HG03565 (cell line): Measurements from ENCODE around the gene SMURF1.
"Not testable (repeated sequence)": the region's sequence is repeated elsewhere in the genome, so short reads cannot be mapped to it uniquely, and the experiment has no call there.

Source experiments
- ATAC-seq: cut with Tn5 transposase; IDR thresholded peaks from one replicate; pipeline ENCODE4 v1.9.1; 2021; ENCODE audit warnings: mild to moderate bottlenecking, moderate library complexity; ENCODE audit not compliant: unreplicated experiment

The SMURF1 gene

GRCh38 chr7:99070361-99070760 is 73.5 kb downstream of the SMURF1 start:
- no peak for ATAC-seq

GRCh38 chr7:99061001-99061776 is 82.7 kb downstream of the SMURF1 start:
- ATAC-seq, result no peak

- no peak for ATAC-seq
Observed at GRCh38 chr7:99054781-99055180, 89.1 kb downstream of the SMURF1 start.

GRCh38 chr7:99050971-99051370 is 92.9 kb downstream of the SMURF1 start:
- no peak for ATAC-seq

GRCh38 chr7:99047526-99048077 is 96.3 kb downstream of the SMURF1 start:
- no peak for ATAC-seq

- no peak for ATAC-seq
Observed at GRCh38 chr7:99046722-99047121, 97.2 kb downstream of the SMURF1 start.

- not testable (repeated sequence) for ATAC-seq
Observed at GRCh38 chr7:99046262-99046661, 97.6 kb downstream of the SMURF1 start.

- ATAC-seq, result not testable (repeated sequence)
Observed at GRCh38 chr7:99044858-99045257, 99.0 kb downstream of the SMURF1 start.

- no peak for ATAC-seq
Observed at GRCh38 chr7:99042957-99043356, 101.0 kb downstream of the SMURF1 start.

GRCh38 chr7:99041526-99041925 is 102.4 kb downstream of the SMURF1 start:
- no peak for ATAC-seq

- ATAC-seq, result no peak
Observed at GRCh38 chr7:99040104-99040958, 103.6 kb downstream of the SMURF1 start.

GRCh38 chr7:99039384-99039891 is 104.5 kb downstream of the SMURF1 start:
- no peak for ATAC-seq

GRCh38 chr7:99038086-99038855 is 105.6 kb downstream of the SMURF1 start:
- ATAC-seq, result no peak

- no peak for ATAC-seq
Observed at GRCh38 chr7:99037327-99037940, 106.5 kb downstream of the SMURF1 start.

- no peak for ATAC-seq
Observed at GRCh38 chr7:99036546-99037111, 107.3 kb downstream of the SMURF1 start.

GRCh38 chr7:99035723-99036545 is 108.0 kb downstream of the SMURF1 start:
- ATAC-seq, result no peak

GRCh38 chr7:99034932-99035722 is 108.8 kb downstream of the SMURF1 start:
- no peak for ATAC-seq

- ATAC-seq, result no peak
Observed at GRCh38 chr7:99033765-99034164, 110.1 kb downstream of the SMURF1 start.
